Prostate gland (tissue), 2 donors: ENCODE results near the gene STARD3NL.

Experiments
- POLR2A ChIP-seq: fragments of 450-650 bp; IDR thresholded peaks from one replicate; pipeline ENCODE4 v1.6.1; 2016; ENCODE audit warnings: antibody characterized with exemption, mild to moderate bottlenecking
- TF ChIP-seq, protein P1 (sequence below), 4 experiments: fragments of 200-600 bp in 2 of 4; fragments of 450-650 bp in 2 of 4; sonication (generic) in 2 of 4; IDR thresholded peaks; 1 replicate in 3 of 4; 2 replicates in 1 of 4; pipeline ENCODE4 v1.5.1; 2016 to 2019; ENCODE audit warnings: antibody characterized with exemption in 4 of 4, mild to moderate bottlenecking in 2 of 4, moderate library complexity in 2 of 4

DNA sequence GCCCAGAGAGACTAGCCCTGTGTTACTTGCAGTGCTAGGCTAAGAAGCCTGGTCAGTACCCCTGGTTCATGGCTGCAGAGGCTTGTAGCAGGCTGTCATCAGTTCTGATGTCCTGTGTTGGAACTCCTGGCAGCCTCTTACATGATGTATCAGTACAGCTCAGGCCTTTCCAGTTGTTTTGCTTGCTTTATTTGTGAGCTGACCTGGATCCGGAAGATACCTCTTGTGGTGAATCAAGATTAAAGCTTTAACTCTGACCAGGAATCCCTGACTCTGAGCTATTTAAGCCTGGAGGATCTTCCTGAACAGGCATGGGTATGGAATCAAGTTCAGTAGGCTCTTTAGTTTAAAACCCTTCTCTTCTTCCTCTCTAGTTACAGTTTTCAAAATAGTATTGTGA, 4.4 kb downstream of the STARD3NL start:
- TF ChIP-seq, protein P1, sequence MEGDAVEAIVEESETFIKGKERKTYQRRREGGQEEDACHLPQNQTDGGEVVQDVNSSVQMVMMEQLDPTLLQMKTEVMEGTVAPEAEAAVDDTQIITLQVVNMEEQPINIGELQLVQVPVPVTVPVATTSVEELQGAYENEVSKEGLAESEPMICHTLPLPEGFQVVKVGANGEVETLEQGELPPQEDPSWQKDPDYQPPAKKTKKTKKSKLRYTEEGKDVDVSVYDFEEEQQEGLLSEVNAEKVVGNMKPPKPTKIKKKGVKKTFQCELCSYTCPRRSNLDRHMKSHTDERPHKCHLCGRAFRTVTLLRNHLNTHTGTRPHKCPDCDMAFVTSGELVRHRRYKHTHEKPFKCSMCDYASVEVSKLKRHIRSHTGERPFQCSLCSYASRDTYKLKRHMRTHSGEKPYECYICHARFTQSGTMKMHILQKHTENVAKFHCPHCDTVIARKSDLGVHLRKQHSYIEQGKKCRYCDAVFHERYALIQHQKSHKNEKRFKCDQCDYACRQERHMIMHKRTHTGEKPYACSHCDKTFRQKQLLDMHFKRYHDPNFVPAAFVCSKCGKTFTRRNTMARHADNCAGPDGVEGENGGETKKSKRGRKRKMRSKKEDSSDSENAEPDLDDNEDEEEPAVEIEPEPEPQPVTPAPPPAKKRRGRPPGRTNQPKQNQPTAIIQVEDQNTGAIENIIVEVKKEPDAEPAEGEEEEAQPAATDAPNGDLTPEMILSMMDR (IDR thresholded peaks at IDR 0.05), result no peak
- no peak for TF ChIP-seq POLR2A
